GM12891 (cell line): ENCODE results near the gene ILF2.
A peak's percentile ranks its signal among the peaks of the same experiment; 100 is the strongest.

Source experiments
- DNase-seq: peaks from one replicate; pipeline ENCODE4 v3.0.0; 2011; ENCODE audit warnings: low spot score; ENCODE audit not compliant: insufficient read length
- FAIRE-seq: peaks from 2 replicates; lab custom pipeline; 2011; peaks lifted over from hg19 to GRCh38; lab: Jason Lieb, UNC
- PAX5 ChIP-seq: IDR thresholded peaks from 2 replicates; pipeline ENCODE4 v1.6.1; 2011; ENCODE audit warnings: low read length, moderate library complexity, mild to moderate bottlenecking; ENCODE audit not compliant: insufficient read depth, severe bottlenecking
- POLR2A ChIP-seq: IDR thresholded peaks from 2 replicates; pipeline ENCODE4 v1.6.1; 2011; ENCODE audit warnings: low read depth, low read length, control low read depth
- POLR2AphosphoS5 ChIP-seq: IDR thresholded peaks from 2 replicates; pipeline ENCODE4 v1.6.1; 2011; ENCODE audit warnings: low read depth, low read length, control low read depth
- POU2F2 ChIP-seq: IDR thresholded peaks from 2 replicates; pipeline ENCODE4 v1.6.1; 2011; ENCODE audit warnings: low read depth, mild to moderate bottlenecking, control low read depth, low read length, moderate library complexity
- SPI1 ChIP-seq: IDR thresholded peaks from 2 replicates; pipeline ENCODE4 v1.6.1; 2011; ENCODE audit warnings: low read depth, low read length, control low read depth
- TAF1 ChIP-seq: IDR thresholded peaks from 2 replicates; pipeline ENCODE4 v1.6.1; 2011; ENCODE audit warnings: low read depth, low read length, control low read depth

Gene ILF2

GRCh38 chr1:153639280-153639679, 31.5 kb downstream of the ILF2 start:
- TF ChIP-seq POU2F2 (no peak), PAX5 (no peak)
- DNase-seq = no peak

DNA sequence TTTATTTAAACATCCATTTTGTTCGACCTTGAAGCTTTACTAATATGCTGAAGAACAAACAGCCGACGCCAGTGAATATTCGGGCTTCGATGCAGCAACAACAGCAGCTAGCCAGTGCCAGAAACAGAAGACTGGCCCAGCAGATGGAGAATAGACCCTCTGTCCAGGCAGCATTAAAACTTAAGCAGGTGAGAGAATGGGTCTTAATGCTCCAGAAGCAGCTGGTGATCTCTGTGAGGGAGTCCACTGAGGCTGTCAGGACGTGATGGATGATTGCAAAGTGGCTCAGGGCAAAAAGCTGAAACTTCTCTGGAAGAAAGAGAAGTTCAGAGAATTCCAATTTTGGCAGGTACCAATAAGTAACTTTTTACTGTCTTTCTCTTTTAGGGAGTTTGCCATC, 32.5 kb downstream of the ILF2 start:
- no peak for TF ChIP-seq POLR2A
- no peak for TF ChIP-seq POLR2AphosphoS5
- TF ChIP-seq SPI1 = no peak
- no peak for TF ChIP-seq TAF1
- no peak for TF ChIP-seq PAX5
- no peak for TF ChIP-seq POU2F2
- FAIRE-seq (no peak), DNase-seq (no peak)

More at GRCh38 chr1:153639280-153639679, 31.5 kb downstream of the ILF2 start:
- no peak for FAIRE-seq

GRCh38 chr1:153636312-153636711, 34.5 kb downstream of the ILF2 start:
- DNase-seq = no peak
- TF ChIP-seq PAX5 (no peak), POLR2AphosphoS5 (no peak), SPI1 (no peak), POLR2A (no peak), TAF1 (no peak), POU2F2 (no peak)
- FAIRE-seq = no peak

DNA sequence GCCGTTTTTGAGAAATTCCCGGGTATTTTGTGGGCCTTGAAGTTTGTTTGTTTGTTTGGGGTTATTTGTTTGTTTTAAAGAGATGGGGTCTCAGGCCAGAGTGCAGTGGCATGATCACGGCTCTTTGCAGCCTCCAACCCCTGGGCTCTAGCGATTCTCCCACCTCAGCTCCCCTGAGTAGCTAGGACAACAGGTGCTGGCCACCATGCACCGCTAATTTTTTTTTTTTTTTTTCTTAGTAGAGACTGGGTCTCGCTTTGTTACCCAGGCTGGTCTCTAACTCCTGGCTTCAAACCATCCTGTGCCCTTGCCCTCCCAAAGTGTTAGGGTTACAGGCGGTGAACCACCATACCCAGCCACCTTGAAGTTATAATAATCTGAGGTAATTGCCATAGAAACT, 34.9 kb downstream of the ILF2 start:
- TF ChIP-seq POLR2A (no peak), POLR2AphosphoS5 (no peak), TAF1 (no peak), POU2F2 (no peak), PAX5 (no peak), SPI1 (no peak)
- DNase-seq (no peak), FAIRE-seq (no peak)

DNA sequence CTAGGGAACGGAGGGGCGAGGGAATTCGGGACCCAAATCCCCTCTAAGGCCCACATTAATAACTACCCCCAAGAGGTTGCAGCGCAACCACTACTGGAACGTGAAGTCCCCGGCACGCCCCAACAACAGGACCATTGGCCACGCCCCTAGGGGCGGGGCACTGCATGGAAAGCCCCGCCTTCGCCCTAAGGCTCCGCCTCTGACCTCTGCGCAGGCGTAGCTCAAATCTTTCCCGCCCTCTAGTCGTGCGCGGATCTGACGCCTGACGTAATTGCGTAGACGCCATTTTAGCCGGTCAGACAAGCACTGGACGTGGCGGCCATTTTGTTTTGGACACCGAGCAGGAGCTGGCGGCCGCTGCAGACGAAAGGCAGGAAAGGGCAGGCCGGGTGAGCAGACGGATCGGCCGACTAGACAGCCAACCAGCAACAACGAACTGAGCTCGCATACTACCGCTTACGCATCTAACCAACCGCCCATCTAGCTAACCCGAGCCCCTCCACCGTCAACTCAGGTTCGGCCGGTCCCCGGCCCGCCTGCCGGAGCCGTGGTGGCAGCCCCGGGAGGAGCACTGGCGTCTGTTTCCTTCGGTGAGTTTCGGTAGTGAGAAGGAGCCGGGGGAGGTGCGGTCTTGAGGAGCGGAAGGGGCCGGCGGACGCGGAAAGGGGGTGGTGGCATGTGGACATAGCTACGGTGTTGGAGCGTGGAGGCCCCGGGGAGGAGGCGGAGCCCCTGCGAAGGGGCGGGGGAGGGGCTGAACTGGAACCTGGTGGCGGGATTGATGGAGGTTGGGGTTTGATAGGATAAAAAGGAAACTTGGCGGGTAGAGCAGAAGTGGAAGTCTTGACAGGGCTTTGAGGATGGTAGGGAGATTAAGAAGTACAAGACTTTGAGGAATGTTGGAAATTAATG, 36.8 kb downstream of the ILF2 start, which contains the start of gene CHTOP:
CHTOP (plus strand) TSS at position 313 of the 912 bp plus-strand sequence. CDS start 2,523 bp downstream, outside the sequence.
- TF ChIP-seq POLR2AphosphoS5 (peak; percentile 97), POLR2A (peak; percentile 97), POU2F2 (peak; percentile 87; the same call in 1 of the 2 replicates), PAX5 (no peak), TAF1 (peak; percentile 76)
- peak; percentile 98 for FAIRE-seq

DNA sequence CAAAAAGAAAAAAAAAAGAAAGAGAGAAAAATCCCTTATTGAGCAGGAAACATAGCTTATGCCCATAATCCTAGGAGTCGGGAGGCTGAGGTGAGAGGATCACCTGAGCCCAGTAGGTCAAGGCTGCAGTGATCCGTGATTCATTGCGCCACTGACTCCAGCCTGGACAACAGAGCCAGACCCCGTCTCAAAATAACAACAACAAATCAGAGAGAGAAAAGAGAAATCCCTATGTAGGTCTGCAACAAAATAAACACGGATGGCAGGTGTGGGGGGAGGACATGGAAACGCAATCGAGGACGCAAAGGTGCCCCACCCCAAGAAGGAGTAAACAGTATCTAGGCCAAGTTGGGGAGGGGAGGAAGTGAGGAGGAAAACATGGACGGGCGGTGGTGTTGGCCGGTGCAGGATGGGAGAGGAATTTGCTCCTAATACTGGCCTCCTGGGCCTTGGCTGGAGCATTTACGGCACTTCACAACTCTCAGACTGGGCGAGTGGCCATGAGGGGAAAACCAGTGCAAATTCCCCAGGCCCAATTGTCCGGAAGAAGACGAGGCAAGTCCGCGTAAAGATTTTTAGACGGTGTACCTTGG, 37.5 kb downstream of the ILF2 start:
- no peak for TF ChIP-seq PAX5
- TF ChIP-seq TAF1 = no peak
- no peak for TF ChIP-seq POU2F2
- no peak for TF ChIP-seq POLR2A
- FAIRE-seq (no peak), DNase-seq (no peak)

More for the DNA sequence above, 36.8 kb downstream of the ILF2 start, which contains the start of gene CHTOP:
- peak; percentile 94 for DNase-seq

GRCh38 chr1:153631047-153632022, 39.5 kb downstream of the ILF2 start:
- DNase-seq (no peak), FAIRE-seq (no peak)
- TF ChIP-seq POU2F2 (no peak), TAF1 (no peak), SPI1 (no peak), POLR2A (no peak), PAX5 (no peak), POLR2AphosphoS5 (no peak)

DNA sequence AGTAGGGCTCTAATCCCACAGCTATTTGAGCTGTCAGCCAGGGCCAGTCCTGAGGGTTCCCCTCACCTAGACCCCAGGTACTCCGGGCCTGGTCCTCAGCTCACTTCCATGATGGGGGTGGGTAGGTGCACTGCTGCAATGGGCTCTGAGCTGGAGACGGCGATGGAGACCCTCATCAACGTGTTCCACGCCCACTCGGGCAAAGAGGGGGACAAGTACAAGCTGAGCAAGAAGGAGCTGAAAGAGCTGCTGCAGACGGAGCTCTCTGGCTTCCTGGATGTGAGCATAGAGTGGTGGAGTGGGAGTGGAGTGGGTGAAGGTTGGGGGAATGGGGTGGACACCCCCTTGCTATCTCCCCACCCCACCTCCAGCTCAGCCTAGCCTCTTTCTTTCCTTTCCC, 40.4 kb downstream of the ILF2 start:
- FAIRE-seq (no peak), DNase-seq (no peak)
- TF ChIP-seq POLR2A (no peak), POLR2AphosphoS5 (no peak), SPI1 (no peak), POU2F2 (no peak), TAF1 (no peak), PAX5 (no peak)

DNA sequence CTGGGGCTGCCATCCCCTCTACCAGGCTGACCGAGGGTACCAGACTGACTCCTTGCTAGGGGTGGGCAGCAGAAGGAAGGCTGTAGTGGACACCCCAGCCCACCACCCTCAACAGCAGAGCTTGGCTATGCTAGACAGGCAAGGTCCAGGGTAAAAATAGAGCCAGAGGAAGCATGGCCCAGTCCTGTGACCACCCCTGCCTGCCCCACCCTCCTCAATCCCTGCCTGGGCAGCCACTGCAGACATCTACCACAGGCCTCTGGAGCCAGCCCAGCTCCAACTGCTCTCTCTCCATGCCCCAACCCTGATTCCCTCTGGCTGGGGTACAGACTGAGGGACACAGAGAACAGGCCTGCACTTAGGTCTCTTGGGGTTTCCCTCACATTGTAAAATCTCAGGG, 40.8 kb downstream of the ILF2 start:
- FAIRE-seq (no peak), DNase-seq (no peak)
- TF ChIP-seq POLR2AphosphoS5 (no peak), POU2F2 (no peak), POLR2A (no peak), SPI1 (no peak), TAF1 (no peak), PAX5 (no peak)
